T-helper 1 cell treated with Interleukin-12 subunit alpha and Interleukin-12 subunit beta and Interleukin-4 antibody, amounts not matched to agents 30 μg/mL and 1 μg/mL, for 36 hours (primary cell): Measurements from ENCODE around the gene CFL1.
A peak's percentile ranks its signal among the peaks of the same experiment; 100 is the strongest.

Experiments used
- H3K27ac Mint-ChIP-seq: one replicate; pipeline ENCODE4 v1.8.0; 2021; ENCODE audit warnings: mild to moderate bottlenecking, mixed read lengths
- H3K27me3 Mint-ChIP-seq: one replicate; pipeline ENCODE4 v1.8.0; 2021; ENCODE audit warnings: low read depth, mixed read lengths
- H3K36me3 Mint-ChIP-seq: one replicate; pipeline ENCODE4 v1.8.0; 2021; ENCODE audit warnings: low read depth, mixed read lengths
- H3K4me1 Mint-ChIP-seq: one replicate; pipeline ENCODE4 v1.8.0; 2021; ENCODE audit warnings: low read depth, mixed read lengths
- H3K4me3 Mint-ChIP-seq: one replicate; pipeline ENCODE4 v1.8.0; 2021; ENCODE audit warnings: mild to moderate bottlenecking, moderate library complexity, mixed read lengths
- H3K9me3 Mint-ChIP-seq: one replicate; pipeline ENCODE4 v1.8.0; 2021; ENCODE audit warnings: mixed read lengths

The CFL1 gene

DNA sequence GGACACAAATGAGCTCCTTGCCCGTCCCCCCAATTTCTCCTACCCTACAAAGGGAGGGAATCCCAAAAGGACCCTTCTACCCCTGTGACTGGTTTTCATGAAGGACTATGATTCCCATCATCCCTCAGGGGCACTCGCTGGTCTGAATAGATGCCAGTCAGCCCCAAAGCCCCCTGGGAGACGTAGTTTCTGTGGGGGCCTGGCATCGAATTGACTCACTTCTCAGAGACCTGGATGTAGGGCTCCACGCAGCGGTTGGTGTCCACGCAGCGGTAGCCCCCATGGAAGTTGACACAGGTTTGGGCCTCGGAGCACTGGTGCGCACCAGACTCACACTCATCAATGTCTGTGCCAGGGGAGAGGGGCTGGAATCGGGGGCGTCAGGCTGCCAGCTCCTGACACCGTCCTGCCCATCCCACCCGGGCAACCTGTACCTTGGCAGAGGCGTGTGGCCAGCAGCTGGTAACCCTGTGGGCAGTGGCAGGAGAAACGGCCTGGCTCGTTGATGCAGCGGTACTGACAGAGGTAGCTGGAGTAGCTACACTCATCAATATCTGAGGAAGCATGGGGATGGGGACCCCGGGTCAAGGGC, 10.2 kb upstream of the CFL1 start:
- Mint-ChIP-seq H3K36me3 (peaks cover 20% of the 10 kb centered on the region), H3K4me1 (peaks cover 17% of the 10 kb centered on the region), H3K27me3 (peaks cover 3% of the 10 kb centered on the region), H3K9me3 (no peaks in the 10 kb centered on the region), H3K27ac (no peak overlapping the region), H3K4me3 (no peak overlapping the region)

- H3K4me1 Mint-ChIP-seq = peaks cover 17% of the 10 kb centered on the region
- no peak overlapping the region for H3K4me3 Mint-ChIP-seq
- no peaks in the 10 kb centered on the region for H3K9me3 Mint-ChIP-seq
- no peak overlapping the region for H3K27ac Mint-ChIP-seq
- H3K27me3 Mint-ChIP-seq = no peaks in the 10 kb centered on the region
- H3K36me3 Mint-ChIP-seq = peaks cover 26% of the 10 kb centered on the region
Observed at GRCh38 chr11:65867284-65868071, 9.5 kb upstream of the CFL1 start.

DNA sequence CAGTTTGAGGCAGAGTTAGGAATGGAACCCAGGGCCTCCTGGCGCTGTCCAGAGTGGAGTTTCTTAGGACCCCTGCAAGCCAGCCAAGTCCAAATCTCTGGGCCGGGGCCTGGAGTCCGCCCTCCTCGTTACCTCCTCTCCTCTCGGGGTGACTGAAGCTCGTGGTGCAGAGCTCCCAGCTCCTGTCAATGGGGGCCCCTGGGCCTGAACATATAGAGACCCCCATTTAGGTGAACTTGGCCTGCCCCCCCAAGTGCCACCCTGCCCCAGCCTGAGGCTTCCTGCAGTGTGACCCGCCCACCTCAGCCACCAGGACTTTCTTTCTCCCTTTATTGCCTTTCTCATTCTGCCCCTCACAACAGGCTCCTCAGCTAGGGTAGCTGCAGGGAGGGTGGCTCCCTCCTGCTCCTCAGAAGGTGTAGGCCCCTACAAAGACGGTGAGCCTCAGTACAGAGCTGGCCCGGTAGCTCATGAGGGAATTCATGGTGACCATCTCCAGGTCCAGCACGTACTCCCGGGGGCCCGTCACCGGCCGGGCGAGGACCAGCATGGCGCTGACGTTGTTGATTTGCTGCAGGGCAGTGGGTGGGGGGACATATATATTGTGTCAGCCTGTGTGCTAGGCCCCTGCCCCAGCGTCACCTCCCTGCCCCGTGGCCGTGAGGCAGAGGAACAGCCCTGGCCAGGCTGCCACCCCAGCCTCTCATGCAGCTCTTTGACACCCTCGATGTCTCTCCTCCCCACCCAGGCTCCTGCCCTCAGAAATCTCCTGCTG, 8.7 kb upstream of the CFL1 start:
- H3K27ac Mint-ChIP-seq = no peak overlapping the region

DNA sequence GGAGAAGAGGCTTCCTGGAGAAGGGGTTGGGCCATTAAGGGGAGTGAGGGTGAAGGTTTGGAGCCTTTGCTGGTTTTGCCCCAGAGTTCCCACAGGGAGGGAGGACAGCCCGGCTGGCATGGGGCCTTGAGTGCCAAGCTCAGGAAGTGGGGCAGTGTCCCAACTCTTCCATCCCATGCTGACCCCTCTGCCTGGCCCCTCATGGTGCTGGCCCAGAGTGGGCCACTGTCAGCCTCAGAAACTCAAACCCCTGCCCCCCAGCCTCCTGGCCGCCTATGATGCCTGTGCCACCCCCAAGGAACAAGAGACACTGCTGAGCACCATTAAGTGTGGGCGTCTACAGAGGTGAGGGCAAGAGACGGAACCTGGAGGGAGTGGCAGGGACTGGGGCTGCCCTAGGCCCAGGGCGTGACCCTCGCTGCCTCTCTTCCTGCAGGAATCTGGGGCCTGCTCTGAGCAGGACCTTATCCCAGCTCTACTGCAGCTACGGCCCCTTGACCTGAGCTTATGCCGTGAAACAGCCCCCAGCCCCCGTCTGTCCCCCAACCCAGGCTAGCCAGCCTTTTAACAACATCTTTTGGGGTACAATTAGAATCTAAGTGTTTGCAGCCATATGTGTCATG, 7.7 kb upstream of the CFL1 start:
- Mint-ChIP-seq H3K4me1 (peaks cover 19% of the 10 kb centered on the region), H3K4me3 (no peak overlapping the region), H3K27me3 (no peaks in the 10 kb centered on the region), H3K36me3 (peaks cover 30% of the 10 kb centered on the region), H3K27ac (no peak overlapping the region), H3K9me3 (no peaks in the 10 kb centered on the region)

More for the DNA sequence above, 8.7 kb upstream of the CFL1 start:
- Mint-ChIP-seq H3K4me1 (peaks cover 20% of the 10 kb centered on the region), H3K27me3 (no peaks in the 10 kb centered on the region), H3K36me3 (peaks cover 30% of the 10 kb centered on the region), H3K9me3 (no peaks in the 10 kb centered on the region), H3K4me3 (no peak overlapping the region)

- H3K4me3 Mint-ChIP-seq = no peak overlapping the region
- peaks cover 18% of the 10 kb centered on the region for H3K4me1 Mint-ChIP-seq
- no peak overlapping the region for H3K27ac Mint-ChIP-seq
- H3K36me3 Mint-ChIP-seq = peaks cover 31% of the 10 kb centered on the region
- H3K27me3 Mint-ChIP-seq = no peaks in the 10 kb centered on the region
- H3K9me3 Mint-ChIP-seq = no peaks in the 10 kb centered on the region
Observed at GRCh38 chr11:65864706-65865471, 6.9 kb upstream of the CFL1 start.

DNA sequence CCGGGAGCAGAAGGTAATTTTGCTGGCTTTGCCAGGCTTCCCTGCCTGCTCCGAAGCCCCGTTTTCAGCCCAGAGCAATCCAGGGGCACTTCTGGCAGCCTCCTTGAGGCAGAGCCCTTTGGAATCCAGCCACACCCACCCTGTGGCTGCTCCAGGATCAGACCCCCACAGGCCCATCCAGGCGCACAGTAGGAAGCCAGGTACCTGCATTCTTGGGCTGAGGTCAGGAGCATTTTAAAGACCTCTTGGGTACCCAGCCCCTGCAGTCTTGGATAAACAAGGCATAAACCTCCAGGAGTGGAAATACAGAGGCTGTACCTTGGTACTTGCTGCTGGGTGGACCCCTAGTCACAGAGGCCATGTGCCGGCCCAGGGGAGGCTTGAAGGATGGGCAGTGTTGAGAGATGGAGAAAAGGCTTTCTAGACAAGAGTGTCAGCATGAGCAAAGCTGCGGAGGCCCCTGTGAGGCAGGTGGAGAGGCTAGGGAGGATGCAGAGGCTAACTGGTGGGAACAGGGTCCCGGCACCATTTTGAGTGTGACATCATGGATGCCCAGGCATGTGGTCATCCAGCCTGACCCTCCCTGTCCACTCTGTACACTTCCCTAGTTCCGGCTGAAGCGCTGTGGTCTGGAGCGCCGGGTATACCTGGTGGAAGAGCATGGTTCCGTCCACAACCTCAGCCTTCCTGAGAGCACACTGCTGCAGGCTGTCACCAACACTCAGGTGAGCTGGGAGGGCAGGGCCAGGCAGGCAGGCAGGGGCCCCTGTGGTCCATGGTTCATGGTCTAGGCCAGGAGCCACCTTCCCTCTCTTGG, 6.1 kb upstream of the CFL1 start:
- Mint-ChIP-seq H3K4me1 (peaks cover 19% of the 10 kb centered on the region), H3K36me3 (peaks cover 31% of the 10 kb centered on the region), H3K27me3 (no peaks in the 10 kb centered on the region), H3K9me3 (no peaks in the 10 kb centered on the region), H3K4me3 (no peak overlapping the region), H3K27ac (no peak overlapping the region)

- Mint-ChIP-seq H3K27ac (peak overlapping the region; percentile 58), H3K4me1 (peaks cover 28% of the 10 kb centered on the region), H3K9me3 (no peaks in the 10 kb centered on the region), H3K4me3 (peak overlapping the region; percentile 93), H3K27me3 (no peaks in the 10 kb centered on the region), H3K36me3 (peaks cover 31% of the 10 kb centered on the region)
Observed at GRCh38 chr11:65862941-65863888, 5.2 kb upstream of the CFL1 start.

- H3K27me3 Mint-ChIP-seq = no peaks in the 10 kb centered on the region
- H3K4me3 Mint-ChIP-seq = peak overlapping the region; percentile 93
- H3K27ac Mint-ChIP-seq = peak overlapping the region; percentile 58
- peaks cover 30% of the 10 kb centered on the region for H3K36me3 Mint-ChIP-seq
- H3K4me1 Mint-ChIP-seq = peaks cover 28% of the 10 kb centered on the region
- no peaks in the 10 kb centered on the region for H3K9me3 Mint-ChIP-seq
Observed at GRCh38 chr11:65862191-65862735, 4.3 kb upstream of the CFL1 start.

DNA sequence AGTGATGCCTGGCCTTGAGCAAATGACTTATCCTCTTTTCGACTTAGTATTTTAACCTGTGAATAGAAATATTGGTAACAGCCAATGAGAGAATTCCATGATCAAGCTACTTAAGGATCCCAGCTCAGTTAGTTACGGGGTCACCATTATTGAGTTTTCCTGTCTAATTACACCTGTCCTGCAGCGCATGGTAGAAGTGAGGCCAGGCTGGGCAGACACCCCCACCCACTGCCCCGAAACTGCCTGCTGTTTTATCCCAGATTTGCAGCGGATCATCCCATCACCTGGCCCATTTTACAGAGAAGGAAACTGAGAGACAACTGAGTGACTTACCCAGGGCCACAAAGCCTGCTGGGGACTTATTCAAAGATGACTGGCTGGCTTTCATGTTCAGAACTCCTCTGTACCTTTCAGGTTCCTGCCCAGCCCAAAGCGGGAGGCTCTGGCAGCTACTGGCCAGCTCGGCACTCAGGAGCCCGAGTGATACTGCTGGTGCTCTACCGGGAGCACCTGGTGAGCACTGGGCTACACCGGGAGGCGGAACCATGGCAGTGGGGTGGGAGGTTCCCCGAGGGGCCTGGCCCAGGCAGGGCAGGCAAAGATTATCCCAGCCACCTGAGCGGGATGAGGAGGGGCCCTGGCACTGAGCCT, 3.7 kb upstream of the CFL1 start:
- no peaks in the 10 kb centered on the region for H3K27me3 Mint-ChIP-seq
- peaks cover 28% of the 10 kb centered on the region for H3K4me1 Mint-ChIP-seq
- peaks cover 27% of the 10 kb centered on the region for H3K36me3 Mint-ChIP-seq
- H3K4me3 Mint-ChIP-seq = peak overlapping the region; percentile 93
- H3K9me3 Mint-ChIP-seq = no peaks in the 10 kb centered on the region
- H3K27ac Mint-ChIP-seq = peak overlapping the region; percentile 96

DNA sequence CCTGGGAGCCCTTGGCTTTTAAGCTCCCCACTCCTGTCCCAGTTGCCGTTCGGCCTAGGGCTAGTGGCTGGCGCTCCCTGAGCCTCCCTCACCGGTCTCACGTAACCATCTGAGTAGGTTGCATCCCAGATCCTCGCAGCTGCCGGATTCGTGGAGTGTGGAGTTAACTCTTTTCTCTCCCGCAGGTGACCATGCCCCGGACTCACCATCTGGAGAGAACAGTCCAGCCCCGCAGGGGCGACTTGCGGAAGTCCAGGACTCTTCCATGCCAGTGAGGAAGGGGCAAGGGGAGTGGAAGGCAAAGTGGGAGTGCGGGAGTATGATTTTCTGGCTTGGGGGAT, 3.2 kb upstream of the CFL1 start:
- H3K36me3 Mint-ChIP-seq = peaks cover 32% of the 10 kb centered on the region
- peak overlapping the region; percentile 96 for H3K27ac Mint-ChIP-seq
- H3K4me1 Mint-ChIP-seq = peaks cover 33% of the 10 kb centered on the region
- no peaks in the 10 kb centered on the region for H3K27me3 Mint-ChIP-seq
- H3K9me3 Mint-ChIP-seq = no peaks in the 10 kb centered on the region
- peak overlapping the region; percentile 93 for H3K4me3 Mint-ChIP-seq

DNA sequence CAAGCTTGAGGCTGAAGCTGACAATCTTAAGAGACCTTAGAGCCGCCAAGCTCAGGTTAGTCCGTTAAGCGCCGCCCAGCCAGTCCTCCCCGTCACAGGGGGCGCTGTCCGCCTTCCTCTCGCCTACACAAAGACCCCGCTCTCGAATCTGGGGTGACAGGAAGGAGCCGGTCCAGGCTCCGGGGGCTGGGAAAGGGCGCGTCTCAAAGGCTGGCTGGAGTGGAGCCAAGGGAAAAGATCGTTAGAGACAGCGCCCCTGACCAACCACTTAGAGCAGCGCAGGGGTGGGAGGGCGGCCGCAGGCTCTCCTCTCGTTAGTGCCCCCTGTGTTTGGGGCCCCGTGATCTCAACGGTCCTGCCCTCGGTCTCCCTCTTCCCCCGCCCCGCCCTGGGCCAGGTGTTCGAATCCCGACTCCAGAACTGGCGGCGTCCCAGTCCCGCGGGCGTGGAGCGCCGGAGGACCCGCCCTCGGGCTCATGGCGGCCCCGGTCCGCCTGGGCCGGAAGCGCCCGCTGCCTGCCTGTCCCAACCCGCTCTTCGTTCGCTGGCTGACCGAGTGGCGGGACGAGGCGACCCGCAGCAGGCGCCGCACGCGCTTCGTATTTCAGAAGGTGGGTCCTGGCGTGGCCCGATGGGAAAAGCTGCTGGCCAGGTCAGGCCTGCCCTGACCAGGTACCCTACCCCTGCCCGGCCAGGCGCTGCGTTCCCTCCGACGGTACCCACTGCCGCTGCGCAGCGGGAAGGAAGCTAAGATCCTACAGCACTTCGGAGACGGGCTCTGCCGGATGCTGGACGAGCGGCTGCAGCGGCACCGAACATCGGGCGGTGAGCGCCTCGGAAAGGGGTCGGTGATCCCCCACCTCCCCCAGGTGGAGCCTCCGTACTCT, 2.5 kb upstream of the CFL1 start, which contains the start of gene MUS81:
Gene MUS81, plus strand, starts transcription at position 156 of the 887 bp plus-strand sequence. Its CDS starts 321 bp downstream, at position 477.
- H3K36me3 Mint-ChIP-seq = peaks cover 37% of the 10 kb centered on the region
- H3K27ac Mint-ChIP-seq = peak within 1 kb of the TSS; percentile 96
- peaks cover 37% of the 10 kb centered on the region for H3K4me1 Mint-ChIP-seq
- no peaks in the 10 kb centered on the region for H3K9me3 Mint-ChIP-seq
- H3K27me3 Mint-ChIP-seq = no peaks in the 10 kb centered on the region
- H3K4me3 Mint-ChIP-seq = peak within 1 kb of the TSS; percentile 93
